ENCODE measurements around the gene RABGAP1L. TPM values are rescaled to one million over a fixed set of nuclear protein-coding genes. Genes with fewer than 3 reads are reported as not detected.
"Not testable (repeated sequence)": the region's sequence is repeated elsewhere in the genome, so short reads cannot be mapped to it uniquely, and the experiment has no call there.

Gene RABGAP1L
- total and polyA plus RNA-seq, 10 donors, result 30.3 to 125 (median 77.7) TPM

- H3K27me3 ChIP-seq (replicated peaks in 1 of 7), result peaks cover 0 to 7% (median 0%) of the 10 kb centered on the region in 7 donors
- DNase-seq, result no peak
- no peak for TF ChIP-seq POLR2A (IDR thresholded peaks at IDR 0.05)
- TF ChIP-seq POLR2AphosphoS5 (IDR thresholded peaks at IDR 0.05), result no peak
- TF ChIP-seq, protein P1, sequence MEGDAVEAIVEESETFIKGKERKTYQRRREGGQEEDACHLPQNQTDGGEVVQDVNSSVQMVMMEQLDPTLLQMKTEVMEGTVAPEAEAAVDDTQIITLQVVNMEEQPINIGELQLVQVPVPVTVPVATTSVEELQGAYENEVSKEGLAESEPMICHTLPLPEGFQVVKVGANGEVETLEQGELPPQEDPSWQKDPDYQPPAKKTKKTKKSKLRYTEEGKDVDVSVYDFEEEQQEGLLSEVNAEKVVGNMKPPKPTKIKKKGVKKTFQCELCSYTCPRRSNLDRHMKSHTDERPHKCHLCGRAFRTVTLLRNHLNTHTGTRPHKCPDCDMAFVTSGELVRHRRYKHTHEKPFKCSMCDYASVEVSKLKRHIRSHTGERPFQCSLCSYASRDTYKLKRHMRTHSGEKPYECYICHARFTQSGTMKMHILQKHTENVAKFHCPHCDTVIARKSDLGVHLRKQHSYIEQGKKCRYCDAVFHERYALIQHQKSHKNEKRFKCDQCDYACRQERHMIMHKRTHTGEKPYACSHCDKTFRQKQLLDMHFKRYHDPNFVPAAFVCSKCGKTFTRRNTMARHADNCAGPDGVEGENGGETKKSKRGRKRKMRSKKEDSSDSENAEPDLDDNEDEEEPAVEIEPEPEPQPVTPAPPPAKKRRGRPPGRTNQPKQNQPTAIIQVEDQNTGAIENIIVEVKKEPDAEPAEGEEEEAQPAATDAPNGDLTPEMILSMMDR (IDR thresholded peaks at IDR 0.05 in 8 of 11, conservative IDR thresholded peaks at IDR 0.05 in 3 of 11), result no peak
- H3K4me1 ChIP-seq, result no peaks in the 10 kb centered on the region
- no peak overlapping the region for H3K27ac ChIP-seq
- H3K4me3 ChIP-seq, result no peak overlapping the region
- no peaks in the 10 kb centered on the region for H3K9me3 ChIP-seq
- H3K36me3 ChIP-seq, result no peaks in the 10 kb centered on the region
- intact Hi-C loops (cut with DNase I; ENCODE audit: low total_unique reads), result no loop called here
- 60 to 78% (median 70%) methylated on average over 3 of the region's 3 CpGs for WGBS, 5 donors
Measured at GRCh38 chr1:175042650-175043049, 883.3 kb downstream of the RABGAP1L start.

- H3K36me3 ChIP-seq, result no peaks in the 10 kb centered on the region
- H3K4me3 ChIP-seq, result no peak overlapping the region
- intact Hi-C loops (cut with DNase I; ENCODE audit: low total_unique reads), result no loop called here
- no peak for DNase-seq
- WGBS, 5 donors, result 65 to 86% (median 77%) methylated on average over 18 to 19 of the region's 19 CpGs
- peaks cover 0 to 7% (median 0%) of the 10 kb centered on the region in 7 donors for H3K27me3 ChIP-seq (replicated peaks in 1 of 7)
- peak overlapping the region in 3 of 8 donors; percentile 33 to 48 (median 34) for H3K27ac ChIP-seq
- no peaks in the 10 kb centered on the region for H3K4me1 ChIP-seq
- H3K9me3 ChIP-seq, result no peaks in the 10 kb centered on the region
- TF ChIP-seq POLR2A (IDR thresholded peaks at IDR 0.05) (no peak), POLR2AphosphoS5 (IDR thresholded peaks at IDR 0.05) (peak in 1 of 3 donors; percentile 40)
- TF ChIP-seq, protein P1 (IDR thresholded peaks at IDR 0.05 in 8 of 11, conservative IDR thresholded peaks at IDR 0.05 in 3 of 11), result no peak
Measured at GRCh38 chr1:175043824-175044223, 884.5 kb downstream of the RABGAP1L start.

DNA sequence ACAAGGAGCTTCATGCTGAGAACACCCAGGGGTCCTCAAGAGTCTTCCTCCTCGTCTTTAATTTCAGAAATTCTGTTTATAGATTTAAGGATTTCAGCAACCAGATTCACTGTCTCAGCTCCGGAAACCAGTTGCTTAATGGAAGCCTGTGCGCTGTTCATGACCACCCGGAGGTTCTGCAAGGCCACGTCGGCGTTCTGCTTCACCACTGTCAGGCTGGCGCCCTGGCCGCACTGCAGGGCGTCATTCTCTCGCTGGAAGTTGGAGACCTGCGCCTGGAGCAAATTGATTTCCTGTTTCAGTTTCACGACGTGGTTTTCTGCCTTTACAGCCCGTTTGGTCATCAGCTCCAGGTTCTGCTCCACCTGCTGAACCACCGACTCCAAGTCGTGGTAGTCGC lies 885.3 kb downstream of the RABGAP1L start:
- intact Hi-C loops (cut with DNase I; ENCODE audit: low total_unique reads); H3K9me3 ChIP-seq; H3K4me1 ChIP-seq; H3K36me3 ChIP-seq; DNase-seq; H3K4me3 ChIP-seq: not testable (repeated sequence)
- H3K27me3 ChIP-seq (replicated peaks in 1 of 7), result peaks cover 0 to 12% (median 0%) of the 10 kb centered on the region in 7 donors
- WGBS, 5 donors, result 81 to 88% (median 87%) methylated on average over 18 of the region's 18 CpGs
- peak overlapping the region in 3 of 8 donors; percentile 33 to 48 (median 34) for H3K27ac ChIP-seq

Small RNAs within 50 kb of the gene (small RNA-seq; reads per million reads assigned to genes)
- gene BANF1P4, result 0 reads per million in 4 donors
- 0 reads per million in 4 donors for gene RF00019
- 0 reads per million in 4 donors for gene RNU6-307P

Other genes starting within 250 kb of the RABGAP1L start
- under 1 TPM in 2 of 7 donors, not detected in 5; 0.22 to 0.49 TPM for gene SERPINC1, start 242.2 kb upstream of the RABGAP1L start, total RNA-seq
- gene SERPINC1, start 242.2 kb upstream of the RABGAP1L start, polyA plus RNA-seq, result under 1 TPM in 2 of 3 donors, not detected in 1; 0.10 to 0.12 TPM
- 10 to 100 TPM; 48.9 to 64.2 (median 54.6) TPM for gene RC3H1, start 137.2 kb upstream of the RABGAP1L start, total RNA-seq
- gene RC3H1, start 137.2 kb upstream of the RABGAP1L start, polyA plus RNA-seq, result 1 to 10 TPM; 3.9 to 6.3 (median 4.8) TPM

Data from spleen (tissue), 11 donors.